Caki2 (cell line): ENCODE results near the gene FHIT. TPM values are rescaled to one million over a fixed set of nuclear protein-coding genes. Genes with fewer than 3 reads are reported as not detected.
A peak's percentile ranks its signal among the peaks of the same experiment; 100 is the strongest.

Experiments
- DNase-seq: peaks from one replicate; pipeline ENCODE4 v3.0.0-alpha.2; 2015; ENCODE audit warnings: low read depth
- in situ Hi-C: cut with HindIII; loops from 2 replicates; pipeline ENCODE4 v1.10.0; 2016; ENCODE audit warnings: low sequenced_read_pairs, low pct_unique_long_range_greater_than_20kb, mixed read lengths
- total RNA-seq: library from RNA; depleted of rRNA; stranded (reverse); fragments of >200 nt; shearing (Covaris generic); gene quantifications from 2 replicates; pipeline ENCODE4 v1.2.3, GENCODE V29; 2014; ENCODE audit warnings: low replicate concordance

Gene FHIT
- total RNA-seq, 1 experiment from 2014 or later = 4.8 TPM

DNA sequence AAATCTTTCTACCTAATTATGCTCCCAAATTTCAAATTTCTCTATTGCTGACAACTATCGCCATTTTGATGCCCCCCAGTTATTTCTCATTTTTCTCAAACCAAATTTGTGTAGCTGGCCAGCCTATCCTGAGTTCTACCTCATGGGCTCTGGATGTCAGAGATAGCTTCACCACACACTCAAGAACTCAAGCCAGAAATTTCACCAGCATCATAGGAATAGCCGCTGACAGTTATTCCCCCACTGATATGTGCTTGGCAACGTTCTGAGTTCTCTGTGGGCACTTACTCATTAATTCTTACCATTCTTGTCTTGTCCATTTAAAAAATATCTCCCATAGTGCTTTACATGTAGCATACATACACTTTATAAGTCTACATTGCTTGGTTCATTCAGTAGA is 264.7 kb downstream of the FHIT start:
- in situ Hi-C loops = no loop called here
- no peak for DNase-seq

- DNase-seq = no peak
- in situ Hi-C loops = no loop called here
Measured at GRCh38 chr3:60983906-60984305, 267.3 kb downstream of the FHIT start.

GRCh38 chr3:60980342-60980692 is 270.9 kb downstream of the FHIT start:
- no peak for DNase-seq
- in situ Hi-C loops = no loop called here

- peak; percentile 44 for DNase-seq
- in situ Hi-C loops = no loop called here
Measured at GRCh38 chr3:60979461-60980341, 271.6 kb downstream of the FHIT start.

- in situ Hi-C loops = no loop called here
- DNase-seq = no peak
Measured at GRCh38 chr3:60973321-60973720, 277.9 kb downstream of the FHIT start.

GRCh38 chr3:60972599-60972998 is 278.7 kb downstream of the FHIT start:
- in situ Hi-C loops = no loop called here
- DNase-seq = no peak

DNA sequence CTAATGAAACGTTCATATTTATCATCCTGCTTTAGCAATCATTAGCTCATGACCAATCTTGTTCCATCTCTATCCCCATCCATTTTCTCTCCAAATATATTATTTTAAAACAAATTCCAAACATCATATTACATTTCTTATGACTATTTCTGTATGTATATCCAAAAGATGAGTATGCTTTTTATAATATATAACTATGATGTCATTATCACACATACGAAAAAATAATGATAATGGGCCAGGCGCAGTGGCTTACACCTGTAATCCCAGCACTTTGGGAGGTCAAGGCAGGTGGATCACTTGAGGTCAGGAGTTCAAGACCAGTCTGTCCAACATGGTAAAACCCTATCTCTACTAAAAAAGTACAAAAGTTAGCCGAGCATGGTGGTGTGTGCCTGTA is 280.4 kb downstream of the FHIT start:
- in situ Hi-C loops = no loop called here
- DNase-seq = no peak

- in situ Hi-C loops = no loop called here
- no peak for DNase-seq
Measured at GRCh38 chr3:60967141-60967540, 284.1 kb downstream of the FHIT start.

GRCh38 chr3:60957541-60957940 is 293.7 kb downstream of the FHIT start:
- in situ Hi-C loops = no loop called here

DNA sequence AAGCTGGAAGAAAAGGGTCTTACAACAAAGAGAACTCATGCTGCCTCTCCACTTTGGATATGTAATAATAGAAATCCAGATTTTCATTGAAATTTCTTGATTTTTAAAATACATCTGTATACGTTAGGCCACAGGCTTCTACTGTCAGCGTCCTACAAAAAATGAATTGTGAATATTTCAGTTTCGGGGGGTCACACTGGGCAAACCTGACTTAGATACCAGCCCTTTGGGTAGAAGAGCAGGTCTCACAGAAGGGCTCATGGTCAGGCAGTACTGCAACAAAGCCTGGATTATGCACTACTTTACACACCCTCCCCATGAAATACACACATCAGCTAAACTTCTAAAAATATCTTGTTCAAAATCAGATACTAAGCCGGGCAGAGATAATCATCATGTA is 294.5 kb downstream of the FHIT start:
- in situ Hi-C loops = no loop called here
- DNase-seq = no peak

More at GRCh38 chr3:60957541-60957940, 293.7 kb downstream of the FHIT start:
- no peak for DNase-seq

DNA sequence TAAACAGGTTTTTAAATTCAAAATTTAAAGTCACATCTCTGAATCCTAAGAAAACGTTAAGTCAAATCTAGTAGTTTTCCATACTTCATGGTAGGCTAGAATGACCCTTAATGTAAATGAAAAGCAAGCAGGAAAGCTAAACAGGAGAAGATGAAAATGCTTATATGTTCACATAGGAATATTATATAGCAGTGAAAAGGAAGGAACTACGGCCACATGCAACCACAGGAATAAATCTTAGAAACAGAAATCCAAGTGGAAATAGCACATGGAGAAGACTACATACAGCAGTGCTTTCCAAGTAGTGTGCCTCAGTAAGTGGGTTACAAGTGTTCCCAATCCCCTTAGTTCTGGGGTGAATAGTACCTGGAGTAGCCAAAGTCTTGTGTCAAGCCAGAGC is 296.2 kb downstream of the FHIT start:
- in situ Hi-C loops = no loop called here

DNA sequence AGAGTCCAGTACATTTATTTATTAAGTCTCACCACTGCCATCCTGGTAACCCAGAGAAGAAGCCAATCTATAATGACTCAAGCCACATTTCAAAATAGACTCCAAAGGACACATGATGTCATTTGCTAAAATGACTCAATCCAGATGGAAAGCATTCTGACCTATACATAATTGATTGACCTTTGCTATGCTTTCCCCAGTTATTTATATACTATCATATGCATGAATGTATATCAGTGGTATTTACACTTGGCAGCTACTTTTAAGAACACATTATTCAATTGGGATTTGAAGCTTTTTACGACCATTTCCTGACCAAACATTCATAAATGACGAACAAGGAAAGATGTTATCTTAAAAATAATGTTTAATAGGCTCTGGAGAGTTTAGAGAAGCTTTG is 297.2 kb downstream of the FHIT start:
- in situ Hi-C loops = no loop called here
- DNase-seq = no peak

More for the DNA sequence above, 296.2 kb downstream of the FHIT start:
- DNase-seq = no peak

- in situ Hi-C loops = no loop called here
- DNase-seq = no peak
Measured at GRCh38 chr3:60953351-60953750, 297.9 kb downstream of the FHIT start.

GRCh38 chr3:60952055-60952454 is 299.2 kb downstream of the FHIT start:
- DNase-seq = no peak
- in situ Hi-C loops = no loop called here

- in situ Hi-C loops = no loop called here
- DNase-seq = no peak
Measured at GRCh38 chr3:60949146-60949545, 302.1 kb downstream of the FHIT start.

GRCh38 chr3:60948488-60948887 is 302.8 kb downstream of the FHIT start:
- no peak for DNase-seq
- in situ Hi-C loops = no loop called here

GRCh38 chr3:60935709-60936108 is 315.5 kb downstream of the FHIT start:
- in situ Hi-C loops = no loop called here
- DNase-seq = no peak

DNA sequence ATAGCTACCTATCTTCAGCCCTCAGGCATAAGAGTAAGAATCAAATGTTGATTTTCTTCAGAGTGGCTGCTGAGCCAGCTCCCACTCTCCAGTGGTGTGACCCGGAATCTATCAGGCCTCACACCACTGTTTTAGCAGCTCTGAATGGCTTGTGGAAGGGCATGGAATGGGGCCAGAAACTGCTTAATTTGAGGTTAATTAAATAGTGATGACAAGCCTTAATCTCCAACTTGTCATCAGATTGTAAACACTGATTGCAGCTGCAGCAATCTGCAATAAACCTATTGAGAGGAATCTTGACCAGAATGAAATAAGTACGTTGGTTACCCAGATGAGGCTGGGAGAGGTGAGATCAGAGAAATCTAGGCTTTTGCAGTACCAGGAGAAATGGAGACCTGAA is 317.4 kb downstream of the FHIT start:
- in situ Hi-C loops = no loop called here
- DNase-seq = no peak

DNA sequence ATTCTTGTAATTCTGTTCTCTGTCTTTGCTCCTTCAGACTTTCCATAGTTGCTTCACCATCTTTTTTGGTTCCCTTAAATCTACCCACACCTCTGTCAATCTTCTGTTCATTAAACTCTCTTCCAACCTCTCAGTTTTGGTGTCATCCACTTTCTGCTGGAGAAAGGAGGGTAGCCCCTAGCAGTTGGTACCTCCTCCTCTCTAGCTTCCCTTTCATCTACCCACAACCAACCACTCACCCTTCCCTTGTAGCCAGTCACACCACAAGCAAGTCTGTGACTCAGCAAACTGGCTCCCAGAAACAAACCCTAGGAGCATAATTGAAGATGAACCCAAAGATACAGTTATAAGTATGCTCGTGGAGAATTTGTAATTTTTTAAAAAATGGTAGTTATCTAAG is 318.6 kb downstream of the FHIT start:
- no peak for DNase-seq
- in situ Hi-C loops = no loop called here

GRCh38 chr3:60932170-60932569 is 319.1 kb downstream of the FHIT start:
- in situ Hi-C loops = no loop called here
- DNase-seq = no peak
